Measurements from ENCODE around the gene RRH.
"Not testable (repeated sequence)": the region's sequence is repeated elsewhere in the genome, so short reads cannot be mapped to it uniquely, and the experiment has no call there.

The RRH gene

GRCh38 chr4:109827672-109828071 lies at the start of gene RRH:
TSS of gene RRH (plus strand) at chr4:109827972. CDS start at chr4:109828028, 56 bp downstream.
- DNase-seq, result no peak

GRCh38 chr4:109782092-109782491 lies 45.7 kb upstream of the RRH start:
- not testable (repeated sequence) for DNase-seq

- no peak for DNase-seq
These were observed 40.9 kb upstream of the RRH start for GRCh38 chr4:109786846-109787245.

- no peak for DNase-seq
These were observed 40.0 kb upstream of the RRH start for GRCh38 chr4:109787807-109788206.

GRCh38 chr4:109795059-109795458 lies 32.7 kb upstream of the RRH start:
- DNase-seq, result no peak

GRCh38 chr4:109798866-109799265 lies 28.9 kb upstream of the RRH start:
- DNase-seq, result no peak

- no peak for DNase-seq
These were observed 26.5 kb upstream of the RRH start for GRCh38 chr4:109801099-109801789.

- no peak for DNase-seq
These were observed 25.9 kb upstream of the RRH start, which contains the start of gene CFI for GRCh38 chr4:109801895-109802319. TSS of gene CFI (minus strand) at chr4:109801999. CDS start at chr4:109801971, 28 bp downstream.

- peak; percentile 14 to 48 for DNase-seq
These were observed 23.7 kb upstream of the RRH start for GRCh38 chr4:109803924-109804571.

- no peak for DNase-seq
These were observed 18.1 kb upstream of the RRH start for GRCh38 chr4:109809655-109810054.

- no peak for DNase-seq
These were observed 17.0 kb upstream of the RRH start for GRCh38 chr4:109810552-109811387.

GRCh38 chr4:109811707-109812106 lies 16.1 kb upstream of the RRH start:
- no peak for DNase-seq

- peak; percentile 66 to 91 for DNase-seq
These were observed 12.4 kb upstream of the RRH start, which contains the start of gene GAR1 for GRCh38 chr4:109815151-109816081. TSS of gene GAR1 (plus strand) at chr4:109815762. CDS start at chr4:109816165, 403 bp downstream.

- no peak for DNase-seq
These were observed 11.7 kb upstream of the RRH start for GRCh38 chr4:109816082-109816442.

- DNase-seq, result no peak
These were observed 10.9 kb upstream of the RRH start for GRCh38 chr4:109816894-109817293.

- DNase-seq, result no peak
These were observed 9.5 kb upstream of the RRH start for GRCh38 chr4:109818268-109818667.

- no peak for DNase-seq
These were observed 7.2 kb upstream of the RRH start for GRCh38 chr4:109820563-109820962.

- DNase-seq, result no peak
These were observed 6.6 kb upstream of the RRH start for GRCh38 chr4:109821185-109821584.

GRCh38 chr4:109826719-109827118 lies 1.1 kb upstream of the RRH start:
- DNase-seq, result no peak

- DNase-seq, result no peak
These were observed 6.0 kb downstream of the RRH start for GRCh38 chr4:109833756-109834155.

- no peak for DNase-seq
These were observed 9.2 kb downstream of the RRH start for GRCh38 chr4:109836985-109837384.

GRCh38 chr4:109846395-109847098 lies 18.8 kb downstream of the RRH start:
- no peak for DNase-seq

Measured in NCI-H2081 (cell line).